ENCODE data around the gene SYNGR3. TPM values are rescaled to one million over a fixed set of nuclear protein-coding genes. Genes with fewer than 3 reads are reported as not detected.
"Not testable (repeated sequence)": the region's sequence is repeated elsewhere in the genome, so short reads cannot be mapped to it uniquely, and the experiment has no call there.

SYNGR3 gene
- 1 to 10 TPM in 5 of 10 donors, under 1 TPM in 5; 0.46 to 2.1 (median 0.98) TPM for polyA plus RNA-seq (ENCODE audit: insufficient read length in 10 of 10)
- long read RNA-seq, donor 1, partial matches to known transcripts, result 0 of 1 reads
- long read RNA-seq, donor 1, other reads (novel, unspliced or antisense), result 0 of 1 reads
- long read RNA-seq, donor 2, partial matches to known transcripts, result 0 of 1 reads
- long read RNA-seq, donor 2, other reads (novel, unspliced or antisense), result 0 of 1 reads
- long read RNA-seq, donor 3, result 0 reads
- long read RNA-seq, donor 4, result 0 reads
- long read RNA-seq, donor 5, result 0 reads
- long read RNA-seq, donor 6, result 0 reads
- long read RNA-seq, donor 7, result 0 reads
- long read RNA-seq, donor 8, result 0 reads
- long read RNA-seq, donor 9, result 0 reads

GRCh38 chr16:1989209-1990100 lies at the start of gene SYNGR3:
Gene SYNGR3, plus strand, starts transcription at chr16:1989970. Its CDS starts 133 bp downstream, at chr16:1990103.
- DNase-seq, result no peak

DNA sequence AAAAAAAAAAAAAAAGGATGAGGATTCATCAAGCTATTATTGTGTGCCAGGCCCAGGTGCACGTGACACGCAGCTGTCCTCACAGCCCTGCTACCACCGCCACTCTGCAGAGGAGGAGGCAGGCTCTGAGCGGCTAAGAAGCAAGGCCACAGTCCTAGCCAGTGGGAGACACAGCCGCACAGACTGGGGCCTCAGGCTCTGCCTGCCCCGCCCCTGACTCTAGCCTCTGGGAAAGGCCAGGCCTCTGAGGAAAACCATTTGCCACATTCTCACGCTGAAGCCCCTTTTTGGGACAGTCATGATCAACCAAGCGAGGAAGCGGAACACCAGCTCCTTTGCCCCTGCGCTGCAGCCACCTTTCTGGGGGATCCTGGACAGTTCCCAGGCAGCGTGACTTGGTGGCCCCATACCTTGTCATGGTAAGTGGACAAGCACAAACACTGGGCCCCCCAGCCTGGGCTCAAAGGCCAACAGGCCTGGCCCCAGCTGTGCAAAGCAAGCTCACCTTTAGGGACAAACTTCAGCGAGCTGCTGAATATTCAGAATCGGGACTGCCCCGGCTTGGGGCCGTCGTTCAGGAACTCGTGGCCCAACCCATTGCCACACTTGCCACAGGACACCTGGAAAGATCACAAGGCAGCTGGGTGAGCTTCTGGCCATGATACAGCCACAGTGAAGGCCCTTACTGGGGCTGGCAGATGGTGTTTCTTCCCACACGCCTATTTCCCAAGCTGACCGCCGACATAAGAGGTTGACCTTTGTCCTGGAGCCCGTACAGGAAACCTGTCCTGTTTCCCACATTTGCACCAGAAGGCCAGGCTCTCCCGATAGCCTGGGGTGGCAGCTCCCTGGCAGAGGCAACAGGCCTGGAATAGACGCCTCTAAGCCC lies 49.3 kb upstream of the SYNGR3 start:
- DNase-seq, result no peak

DNA sequence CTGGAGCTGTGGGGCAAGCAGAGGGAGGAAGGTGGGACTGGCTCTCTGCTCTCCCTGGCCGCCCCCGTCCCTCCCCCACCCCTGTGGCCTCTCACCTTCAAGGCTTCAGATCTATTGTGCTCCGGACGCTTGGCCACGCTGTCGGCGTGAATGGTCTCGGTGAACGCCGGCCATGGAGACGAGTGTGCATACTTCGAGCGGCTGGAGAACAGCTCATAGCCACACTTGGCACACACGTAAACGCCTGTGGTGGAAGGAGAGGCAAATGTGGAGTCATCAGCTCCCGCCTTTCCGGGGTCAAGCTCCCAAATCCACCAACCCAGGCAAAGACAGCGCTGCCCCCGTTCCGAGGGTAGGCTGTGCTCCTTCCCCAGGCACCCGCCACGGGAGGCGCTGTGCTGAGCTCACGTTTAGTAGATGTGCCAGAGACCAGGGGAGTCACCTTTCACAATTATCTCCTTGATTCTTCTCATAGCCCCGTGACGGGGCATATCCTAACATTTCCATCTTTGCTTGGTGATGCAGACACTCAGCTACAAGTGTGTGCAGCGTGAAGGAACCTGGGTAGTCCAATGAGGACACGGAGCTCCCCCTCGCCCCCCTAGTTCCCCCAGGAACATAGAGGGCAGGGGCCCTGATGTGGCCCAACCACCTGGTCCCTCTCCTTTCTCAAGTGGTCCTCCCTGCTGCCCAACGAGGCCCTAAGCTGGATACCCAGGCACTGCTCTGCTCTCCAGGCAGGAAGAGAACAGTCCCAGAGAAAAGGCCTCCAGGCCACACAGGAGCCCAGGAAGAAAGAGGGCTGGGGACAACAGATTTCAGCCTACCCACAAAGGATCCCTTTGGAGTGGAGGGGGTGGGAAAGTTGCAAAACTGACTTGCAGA lies 48.4 kb upstream of the SYNGR3 start:
- no peak for DNase-seq

GRCh38 chr16:1942047-1942809 lies 47.5 kb upstream of the SYNGR3 start:
- no peak for DNase-seq

DNA sequence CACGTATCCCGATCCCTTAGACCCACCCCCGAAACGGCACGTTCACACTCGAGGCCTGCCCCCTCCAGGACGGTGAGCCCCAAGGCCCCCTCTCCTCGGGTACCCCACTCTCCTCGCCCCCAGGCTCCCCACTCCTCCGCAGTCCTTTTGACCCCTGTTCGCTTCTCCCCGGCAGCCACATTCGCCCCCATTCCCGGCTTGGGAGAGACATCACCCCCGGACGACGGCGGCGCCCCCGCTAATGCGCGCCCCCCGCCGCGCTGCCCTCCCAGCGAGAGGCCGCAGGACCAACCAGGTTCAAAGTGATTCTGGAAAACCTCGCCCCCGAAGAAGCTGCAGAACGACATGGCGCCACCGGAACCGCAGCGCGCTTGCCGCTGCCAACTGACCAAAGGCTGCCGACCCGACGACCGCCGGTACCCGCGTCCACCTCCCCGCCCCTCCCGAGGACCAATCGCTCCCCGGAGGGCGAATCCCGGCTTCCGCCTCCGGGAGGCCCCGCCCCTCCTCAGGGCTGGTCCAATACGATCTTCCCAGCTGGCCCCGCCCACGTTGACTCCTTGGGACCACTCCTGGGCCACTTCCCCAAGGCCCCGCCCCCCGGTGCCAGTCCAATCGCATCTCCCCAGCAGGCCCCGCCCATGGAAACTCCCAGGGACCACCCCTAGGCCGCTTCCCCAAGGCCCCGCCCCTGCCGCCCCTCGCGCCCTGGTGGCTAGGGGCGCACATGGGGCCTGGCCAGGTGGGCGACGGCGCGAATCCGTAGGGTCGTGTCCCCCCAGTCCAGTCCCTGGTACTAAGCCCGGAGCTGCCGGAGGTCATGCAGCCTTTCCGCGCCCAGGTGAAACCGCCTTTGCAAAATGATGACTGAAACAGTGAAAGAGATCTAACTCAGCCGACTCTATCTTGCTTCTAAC lies 46.7 kb upstream of the SYNGR3 start, which contains the start of gene MSRB1:
TSS of gene MSRB1 (minus strand) at position 390 of the 917 bp plus-strand sequence. CDS start at position 347, 43 bp downstream.
- peak; percentile 98 to 99 (median 98) for DNase-seq

DNA sequence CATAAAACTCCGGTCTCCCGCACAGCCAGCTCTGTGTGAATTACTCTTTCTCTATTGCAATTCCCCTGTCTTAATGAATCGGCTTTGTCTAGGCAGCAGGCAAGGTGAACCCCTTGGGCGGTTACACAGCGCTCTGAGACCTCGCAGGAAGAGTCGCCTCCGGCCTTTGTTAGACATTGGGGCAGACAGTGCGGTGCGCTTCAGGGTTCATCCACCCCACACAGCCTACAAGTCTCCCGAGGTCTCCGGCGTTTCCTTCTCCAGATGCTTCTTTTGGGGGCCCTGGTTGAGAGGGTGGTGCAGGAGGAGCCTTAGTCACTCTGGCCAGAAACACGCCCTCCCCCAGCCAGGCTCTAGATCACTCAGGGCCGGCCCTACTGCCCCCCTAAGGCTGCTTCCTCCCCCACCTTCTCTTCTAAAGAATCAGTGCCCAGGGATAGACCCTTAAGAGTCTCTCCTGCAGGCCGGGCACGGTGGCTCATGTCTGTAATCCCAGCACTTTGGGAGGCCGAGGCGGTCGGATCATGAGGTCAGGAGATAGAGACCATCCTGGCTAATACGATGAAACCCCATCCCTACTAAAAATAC lies 45.1 kb upstream of the SYNGR3 start:
- DNase-seq, result no peak

GRCh38 chr16:1945559-1946391 lies 44.0 kb upstream of the SYNGR3 start:
- DNase-seq, result no peak

DNA sequence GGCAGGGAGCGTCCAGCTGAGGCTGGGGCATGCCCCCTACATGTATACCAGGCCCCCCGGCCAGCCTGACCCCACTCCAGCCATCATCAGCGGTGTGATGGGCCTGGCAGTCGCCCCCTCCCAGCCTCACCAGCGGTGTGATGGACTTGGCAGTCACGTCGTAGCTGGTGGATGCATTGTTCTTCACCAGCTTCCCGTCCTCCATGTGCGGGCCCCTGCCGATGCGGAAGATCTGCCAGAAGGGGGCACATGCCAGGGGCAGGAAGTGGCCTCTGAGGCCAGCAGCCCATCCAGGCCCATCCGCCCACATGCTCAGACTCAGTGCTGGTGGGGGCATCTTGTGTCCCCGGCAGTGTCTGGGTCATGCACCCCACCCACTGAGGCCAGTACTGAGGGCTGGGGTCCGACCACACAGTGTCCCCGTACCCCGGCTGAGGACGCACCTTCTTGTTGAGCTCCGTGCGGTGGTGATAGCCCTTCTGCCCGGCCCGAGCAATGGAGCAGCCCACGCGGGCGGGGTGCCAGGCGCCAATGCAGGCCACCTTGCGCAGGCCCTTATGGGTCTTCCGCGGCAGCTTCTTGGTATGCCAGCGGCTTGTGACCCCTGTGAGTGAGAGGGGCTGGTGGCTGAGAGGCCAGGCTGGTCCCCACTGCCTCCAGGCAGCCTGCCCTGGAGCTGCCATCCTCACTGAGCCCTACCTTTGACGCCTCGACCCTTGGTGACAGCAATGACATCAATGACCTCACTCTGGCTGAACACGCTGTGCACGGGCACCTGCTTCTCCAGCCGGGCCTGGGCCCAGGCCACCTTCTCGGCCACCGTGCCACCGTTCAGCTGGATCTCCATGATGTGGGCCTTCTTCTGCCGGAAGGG lies 43.0 kb upstream of the SYNGR3 start:
- no peak for DNase-seq

- no peak for DNase-seq
Observed at GRCh38 chr16:1947369-1947670, 42.5 kb upstream of the SYNGR3 start.

DNA sequence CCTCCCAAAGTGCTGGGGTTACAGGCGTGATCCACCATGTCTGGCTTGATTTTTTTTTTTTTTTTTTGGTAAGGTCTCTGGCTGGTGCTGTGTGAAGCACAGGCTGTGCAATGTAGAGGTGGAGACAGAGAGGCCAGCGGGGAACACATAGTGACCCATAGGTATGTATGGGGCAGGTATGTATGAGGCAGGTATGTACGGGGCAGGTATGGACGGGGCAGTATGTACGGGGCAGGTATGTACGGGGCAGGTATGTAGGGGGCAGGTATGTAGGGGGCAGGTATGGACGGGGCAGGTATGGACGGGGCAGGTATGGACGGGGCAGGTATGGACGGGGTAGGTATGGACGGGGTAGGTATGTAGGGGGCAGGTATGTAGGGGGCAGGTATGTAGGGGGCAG lies 40.3 kb upstream of the SYNGR3 start:
- no peak for DNase-seq

DNA sequence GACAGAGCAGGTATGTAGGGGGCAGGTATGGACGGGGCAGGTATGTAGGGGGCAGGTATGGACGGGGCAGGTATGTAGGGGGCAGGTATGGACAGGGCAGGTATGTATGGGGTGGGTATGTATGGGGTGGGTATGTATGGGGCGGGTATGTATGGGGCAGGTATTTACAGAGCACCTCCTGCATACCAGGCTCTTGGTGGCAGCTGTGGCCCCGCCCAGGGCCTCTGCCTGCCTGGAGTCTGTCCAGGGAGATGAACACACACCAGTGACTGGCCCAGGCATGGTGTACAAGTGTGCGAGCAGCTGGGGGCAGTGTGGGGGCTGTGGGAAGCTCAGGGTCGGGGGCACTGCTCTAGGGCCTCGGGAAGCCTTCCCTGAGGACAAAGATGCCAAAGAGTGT lies 39.7 kb upstream of the SYNGR3 start:
- DNase-seq, result no peak

- no peak for DNase-seq
Observed at GRCh38 chr16:1950559-1950958, 39.2 kb upstream of the SYNGR3 start.

DNA sequence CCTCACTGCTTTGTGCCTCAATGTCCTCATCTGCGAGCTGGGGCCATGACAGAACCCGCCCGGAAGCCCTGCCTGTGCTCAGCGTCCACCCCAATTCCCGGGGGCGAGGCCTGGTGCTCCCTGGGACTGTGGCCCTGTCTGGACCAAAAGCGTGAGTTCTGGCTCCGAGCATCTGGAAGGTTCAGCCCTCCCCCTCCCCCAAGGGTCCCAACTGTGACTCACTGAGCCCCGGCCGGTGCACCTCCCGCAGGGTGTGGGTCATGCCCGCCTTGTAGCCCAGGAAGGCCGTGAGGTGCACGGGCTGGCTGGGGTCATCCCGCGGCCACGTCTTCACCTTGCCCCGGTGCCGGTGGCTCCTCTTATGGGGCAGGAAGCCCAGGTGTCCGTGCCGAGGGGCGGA lies 36.0 kb upstream of the SYNGR3 start:
- no peak for DNase-seq

- not testable (repeated sequence) for DNase-seq
Observed at GRCh38 chr16:1957434-1958142, 32.2 kb upstream of the SYNGR3 start.

DNA sequence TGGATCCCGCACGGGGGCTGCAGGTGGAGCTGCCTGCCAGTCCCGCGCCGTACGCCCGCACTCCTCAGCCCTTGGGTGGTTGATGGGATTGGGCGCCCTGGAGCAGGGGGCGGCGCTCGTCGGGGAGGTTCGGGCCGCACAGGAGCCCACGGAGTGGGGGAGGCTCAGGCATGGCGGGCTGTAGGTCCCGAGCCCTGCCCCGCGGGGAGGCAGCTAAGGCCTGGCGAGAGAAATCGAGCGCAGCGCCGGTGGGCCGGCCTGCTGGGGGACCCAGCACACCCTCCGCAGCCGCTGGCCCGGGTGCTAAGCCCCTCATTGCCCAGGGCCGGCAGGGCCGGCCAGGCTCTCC lies 31.7 kb upstream of the SYNGR3 start:
- not testable (repeated sequence) for DNase-seq

DNA sequence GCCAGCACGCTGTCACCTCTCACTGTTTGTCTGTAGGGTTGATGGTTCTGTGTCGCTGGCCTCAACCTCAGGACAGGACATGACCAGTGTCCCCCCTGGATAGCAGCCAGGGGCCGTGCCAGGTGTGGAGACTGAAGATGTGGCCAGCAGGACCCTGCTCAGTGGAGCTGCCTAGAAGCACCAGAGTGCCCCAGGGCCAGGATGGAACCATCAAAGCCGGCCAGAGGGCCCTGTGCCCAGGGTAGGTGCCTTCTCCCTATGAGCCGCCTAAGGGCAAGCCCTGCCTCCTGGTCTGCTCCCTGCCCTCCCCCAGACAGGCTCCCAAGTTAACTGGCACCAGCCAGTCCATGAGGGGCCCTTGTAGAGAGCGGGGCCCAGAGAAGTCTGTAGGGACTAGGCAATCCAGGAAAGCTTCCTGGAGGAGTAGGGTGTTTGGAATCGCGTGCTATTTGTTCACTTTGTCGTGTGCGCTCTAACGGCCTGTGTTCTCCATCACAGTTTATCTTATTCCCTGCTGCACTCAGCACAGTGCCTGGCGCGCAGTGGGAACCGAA lies 31.0 kb upstream of the SYNGR3 start:
- DNase-seq, result no peak
